ENCODE measurements around the gene LMO4. TPM values are rescaled to one million over a fixed set of nuclear protein-coding genes. Genes with fewer than 3 reads are reported as not detected.

Gene LMO4
- total and polyA plus RNA-seq, 2 of the 13 experiments (the other 11 are each of a cell fraction or from before 2014, with no cell fraction given) = 19.3 to 49.9 TPM

- no peak for TF ChIP-seq ATF6 (CRISPR knock-in tag; conservative IDR thresholded peaks at IDR 0.05)
- no peak for TF ChIP-seq ZNF646 (CRISPR knock-in tag; IDR thresholded peaks at IDR 0.05)
- TF ChIP-seq E2F1 (CRISPR knock-in tag; IDR thresholded peaks at IDR 0.05) = 0 out of 2 replicates have a peak, but pooled peaks have one; percentile 32
- TF ChIP-seq POLR2G (IDR thresholded peaks at IDR 0.05; ENCODE audit: low read depth, low read length) = peak; percentile 73
- TF ChIP-seq ZBTB7B (CRISPR knock-in tag; IDR thresholded peaks at IDR 0.05) = 0 out of 2 replicates have a peak, but pooled peaks have one; percentile 26
- no peak for TF ChIP-seq SRF (IDR thresholded peaks at IDR 0.05; ENCODE audit: low read depth, low read length)
- TF ChIP-seq SRSF9 (IDR thresholded peaks at IDR 0.05; ENCODE audit: borderline replicate concordance, insufficient read depth, low read depth, low read length, poor library complexity, severe bottlenecking) = no peak
- 0 out of 2 replicates have a peak, but pooled peaks have one; percentile 15 for TF ChIP-seq ZNF143 (CRISPR knock-in tag; IDR thresholded peaks at IDR 0.05)
- no peak for TF ChIP-seq ZNF256 (CRISPR knock-in tag; conservative IDR thresholded peaks at IDR 0.05)
- no peak for TF ChIP-seq ZBTB34 (CRISPR knock-in tag; IDR thresholded peaks at IDR 0.05)
- no peak for TF ChIP-seq ZNF800 (CRISPR knock-in tag; IDR thresholded peaks at IDR 0.05)
- no peak for TF ChIP-seq ZNF75D (CRISPR knock-in tag; IDR thresholded peaks at IDR 0.05; ENCODE audit: borderline replicate concordance)
- TF ChIP-seq ZNF224 (CRISPR knock-in tag; IDR thresholded peaks at IDR 0.05) = no peak
- no peak for TF ChIP-seq REL (CRISPR knock-in tag; conservative IDR thresholded peaks at IDR 0.05)
- no peak for TF ChIP-seq ZFP41 (CRISPR knock-in tag; IDR thresholded peaks at IDR 0.05; ENCODE audit: borderline replicate concordance)
Observed at GRCh38 chr1:87328272-87329050, at the start of gene LMO4 (continued).
